Measurements from ENCODE around the gene LOXL1. TPM values are rescaled to one million over a fixed set of nuclear protein-coding genes. Genes with fewer than 3 reads are reported as not detected.

Gene LOXL1
- polyA plus RNA-seq, 1 of the 3 experiments (the other 2 are of a cell fraction), result 50.3 TPM

DNA sequence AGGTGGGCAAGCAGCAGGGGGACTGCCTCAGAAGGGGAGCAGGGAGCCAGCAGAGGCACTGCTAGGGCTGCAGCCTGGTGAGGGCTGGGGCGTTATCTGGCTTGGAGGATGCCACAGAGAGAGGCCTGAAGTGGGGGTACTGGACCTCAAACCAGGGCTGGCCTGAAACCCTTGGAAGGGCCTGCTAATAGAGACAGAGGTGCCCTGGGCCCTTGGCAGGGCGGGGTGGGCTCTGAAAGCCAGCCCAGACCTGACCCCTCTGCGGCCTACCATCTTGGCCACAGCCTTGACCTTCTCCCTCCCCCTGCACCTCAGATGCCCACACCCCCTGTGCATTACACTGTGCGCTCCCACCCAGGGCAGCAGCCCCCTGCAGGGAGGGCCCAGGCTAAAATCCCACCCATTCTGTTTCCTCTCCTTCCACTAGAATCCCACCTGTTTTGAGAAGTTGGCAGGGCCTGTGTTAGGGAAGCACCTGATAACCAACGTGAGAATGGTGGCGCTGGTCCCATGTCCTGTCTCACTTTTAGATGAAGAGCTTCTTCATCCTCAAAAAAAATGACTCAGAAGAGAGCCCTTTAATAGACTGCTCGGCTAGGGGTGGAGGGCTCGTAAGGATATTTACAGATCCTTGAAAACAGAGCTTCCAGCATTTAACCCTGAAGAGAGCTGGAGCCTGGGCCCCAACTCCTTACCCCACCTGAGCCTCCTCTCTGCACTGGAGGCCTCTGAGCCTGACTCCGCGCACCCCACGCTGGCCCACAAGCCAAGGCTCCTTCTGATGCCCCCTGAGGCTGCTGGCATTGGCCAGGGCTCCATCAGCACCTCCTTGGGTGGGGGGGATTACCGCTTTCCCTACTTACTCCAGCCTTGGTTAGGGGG lies 29.8 kb downstream of the LOXL1 start:
- Histone ChIP-seq H2AFZ (ENCODE audit: low read depth) (peak overlapping the region; percentile 17; the same call in 1 of the 2 replicates), H3K9ac (peak overlapping the region; percentile 43; the same call in 1 of the 2 replicates), H3K79me2 (ENCODE audit: insufficient read depth) (no peaks in the 10 kb centered on the region), H3K4me3 (ENCODE audit: low read depth in 2 of 2, low read length in 1 of 2) (no peak overlapping the region), H3K4me1 (ENCODE audit: control insufficient read depth in 1 of 2, insufficient read depth in 2 of 2, low read depth in 1 of 2, low read length in 1 of 2) (peaks cover 29 to 37% of the 10 kb centered on the region in 2 experiments), H3K36me3 (replicated peaks in 1 of 2; ENCODE audit: control insufficient read depth in 1 of 2, insufficient read depth in 2 of 2, low read length in 1 of 2) (no peaks in the 10 kb centered on the region), H3K27me3 (ENCODE audit: insufficient read depth) (no peaks in the 10 kb centered on the region), H3F3A (replicated peaks; ENCODE audit: insufficient read depth) (peaks cover 26% of the 10 kb centered on the region), H3K9me2 (no peaks in the 10 kb centered on the region), H4K20me1 (ENCODE audit: insufficient read depth) (no peaks in the 10 kb centered on the region), H3K4me2 (peak overlapping the region; percentile 50), H3K27ac (ENCODE audit: low read depth in 2 of 2, low read length in 1 of 2) (peak overlapping the region in 1 of 2 experiments; percentile 69; a peak in 2 of 4 replicates), H3K9me3 (no peaks in the 10 kb centered on the region)
- DNase-seq, result no peak
- POLR2A ChIA-PET, result no interaction called here
- CTCF ChIA-PET, result interaction anchor here (0.6 to 4.7 kb wide), 8 partner anchors 9 to 365 kb away, joined by 3 to 35 read pairs (median 5); no protein-coding TSS in a partner anchor
- TF ChIP-seq TCF12 (IDR thresholded peaks at IDR 0.05) (no peak), RXRA (IDR thresholded peaks at IDR 0.05; ENCODE audit: borderline replicate concordance, low read depth) (no peak), TEAD4 (IDR thresholded peaks at IDR 0.05; ENCODE audit: borderline replicate concordance, insufficient read depth) (no peak), YY1 (IDR thresholded peaks at IDR 0.05; ENCODE audit: low read depth) (no peak), GATA2 (CRISPR knock-in tag; IDR thresholded peaks at IDR 0.05) (no peak), CHD2 (IDR thresholded peaks at IDR 0.05; ENCODE audit: low read length, partially characterized antibody) (no peak), RAD21 (IDR thresholded peaks at IDR 0.05; ENCODE audit: low read length) (no peak), EP300 (IDR thresholded peaks at IDR 0.05; ENCODE audit: borderline replicate concordance in 1 of 2, low read depth in 1 of 2, low read length in 1 of 2) (no peak)
- TF ChIP-seq, protein P1, sequence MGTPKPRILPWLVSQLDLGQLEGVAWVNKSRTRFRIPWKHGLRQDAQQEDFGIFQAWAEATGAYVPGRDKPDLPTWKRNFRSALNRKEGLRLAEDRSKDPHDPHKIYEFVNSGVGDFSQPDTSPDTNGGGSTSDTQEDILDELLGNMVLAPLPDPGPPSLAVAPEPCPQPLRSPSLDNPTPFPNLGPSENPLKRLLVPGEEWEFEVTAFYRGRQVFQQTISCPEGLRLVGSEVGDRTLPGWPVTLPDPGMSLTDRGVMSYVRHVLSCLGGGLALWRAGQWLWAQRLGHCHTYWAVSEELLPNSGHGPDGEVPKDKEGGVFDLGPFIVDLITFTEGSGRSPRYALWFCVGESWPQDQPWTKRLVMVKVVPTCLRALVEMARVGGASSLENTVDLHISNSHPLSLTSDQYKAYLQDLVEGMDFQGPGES (IDR thresholded peaks at IDR 0.05; ENCODE audit: low read depth, low read length), result no peak
- TF ChIP-seq, protein P2, sequence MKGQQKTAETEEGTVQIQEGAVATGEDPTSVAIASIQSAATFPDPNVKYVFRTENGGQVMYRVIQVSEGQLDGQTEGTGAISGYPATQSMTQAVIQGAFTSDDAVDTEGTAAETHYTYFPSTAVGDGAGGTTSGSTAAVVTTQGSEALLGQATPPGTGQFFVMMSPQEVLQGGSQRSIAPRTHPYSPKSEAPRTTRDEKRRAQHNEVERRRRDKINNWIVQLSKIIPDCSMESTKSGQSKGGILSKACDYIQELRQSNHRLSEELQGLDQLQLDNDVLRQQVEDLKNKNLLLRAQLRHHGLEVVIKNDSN (IDR thresholded peaks at IDR 0.05; ENCODE audit: borderline replicate concordance, low read depth), result no peak
- 85% methylated on average over 8 of the region's 12 CpGs for WGBS (ENCODE audit: low lambda C conversion rate)

DNA sequence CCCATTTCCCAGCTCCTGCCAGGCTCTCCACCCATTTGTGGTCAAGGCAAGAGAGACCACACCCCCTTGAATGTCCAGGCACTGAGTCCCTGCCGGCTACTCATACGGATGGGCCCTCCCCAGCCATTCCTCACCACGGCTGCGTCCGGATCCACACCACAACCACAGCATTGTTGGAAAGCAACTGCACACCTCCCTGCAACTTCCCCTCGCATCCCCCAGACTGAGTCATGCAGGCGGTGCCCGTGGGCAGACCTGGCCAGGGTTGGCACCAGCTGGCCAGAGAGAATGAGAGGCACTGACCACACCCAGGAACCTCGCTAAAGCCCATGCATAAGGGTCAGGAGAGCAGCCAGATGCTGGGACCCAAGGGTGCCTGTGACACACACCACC lies 30.5 kb downstream of the LOXL1 start:
- H4K20me1 ChIP-seq (ENCODE audit: insufficient read depth), result no peaks in the 10 kb centered on the region
- peak overlapping the region; percentile 43; the same call in 1 of the 2 replicates for H3K9ac ChIP-seq
- CTCF ChIA-PET, result interaction anchor here (0.6 to 4.7 kb wide), 8 partner anchors 8 to 364 kb away, joined by 3 to 35 read pairs (median 6); no protein-coding TSS in a partner anchor
- H3K36me3 ChIP-seq (replicated peaks in 1 of 2; ENCODE audit: control insufficient read depth in 1 of 2, insufficient read depth in 2 of 2, low read length in 1 of 2), result no peaks in the 10 kb centered on the region
- H3K9me2 ChIP-seq, result no peaks in the 10 kb centered on the region
- H3K4me1 ChIP-seq (ENCODE audit: control insufficient read depth in 1 of 2, insufficient read depth in 2 of 2, low read depth in 1 of 2, low read length in 1 of 2), result peaks cover 22 to 31% of the 10 kb centered on the region in 2 experiments
- H3K4me3 ChIP-seq (ENCODE audit: low read depth in 2 of 2, low read length in 1 of 2), result no peak overlapping the region
- no peaks in the 10 kb centered on the region for H3K9me3 ChIP-seq
- no peaks in the 10 kb centered on the region for H3K79me2 ChIP-seq (ENCODE audit: insufficient read depth)
- peaks cover 23% of the 10 kb centered on the region for H3F3A ChIP-seq (replicated peaks; ENCODE audit: insufficient read depth)
- peak overlapping the region in 1 of 2 experiments; percentile 69; a peak in 2 of 4 replicates for H3K27ac ChIP-seq (ENCODE audit: low read depth in 2 of 2, low read length in 1 of 2)
- POLR2A ChIA-PET, result no interaction called here
- peak overlapping the region; percentile 17; the same call in 1 of the 2 replicates for H2AFZ ChIP-seq (ENCODE audit: low read depth)
- DNase-seq, result no peak
- H3K4me2 ChIP-seq, result peak overlapping the region; percentile 50; the same call in 1 of the 2 replicates
- 25% methylated on average over 4 of the region's 9 CpGs for WGBS (ENCODE audit: low lambda C conversion rate)
- H3K27me3 ChIP-seq (ENCODE audit: insufficient read depth), result no peaks in the 10 kb centered on the region
- TF ChIP-seq RCOR1 (IDR thresholded peaks at IDR 0.05; ENCODE audit: low read length) (no peak), TCF12 (IDR thresholded peaks at IDR 0.05) (peak; percentile 94), NRF1 (IDR thresholded peaks at IDR 0.05; ENCODE audit: low read depth, low read length) (no peak), SMC3 (IDR thresholded peaks at IDR 0.05; ENCODE audit: low read depth, low read length) (no peak), JUND (IDR thresholded peaks at IDR 0.05) (peak; percentile 90), FOXM1 (IDR thresholded peaks at IDR 0.05; ENCODE audit: low read depth) (no peak), NFIC (IDR thresholded peaks at IDR 0.05; ENCODE audit: borderline replicate concordance) (peak; percentile 96), POLR2AphosphoS5 (IDR thresholded peaks at IDR 0.05; ENCODE audit: low read depth, low read length) (peak; percentile 61; the same call in 1 of the 2 replicates), EZH2phosphoT487 (IDR thresholded peaks at IDR 0.05; ENCODE audit: borderline replicate concordance, low read depth) (no peak)
- TF ChIP-seq, protein P3, sequence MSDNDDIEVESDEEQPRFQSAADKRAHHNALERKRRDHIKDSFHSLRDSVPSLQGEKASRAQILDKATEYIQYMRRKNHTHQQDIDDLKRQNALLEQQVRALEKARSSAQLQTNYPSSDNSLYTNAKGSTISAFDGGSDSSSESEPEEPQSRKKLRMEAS (IDR thresholded peaks at IDR 0.05; ENCODE audit: low read depth), result peak; percentile 89
- TF ChIP-seq, protein P4, sequence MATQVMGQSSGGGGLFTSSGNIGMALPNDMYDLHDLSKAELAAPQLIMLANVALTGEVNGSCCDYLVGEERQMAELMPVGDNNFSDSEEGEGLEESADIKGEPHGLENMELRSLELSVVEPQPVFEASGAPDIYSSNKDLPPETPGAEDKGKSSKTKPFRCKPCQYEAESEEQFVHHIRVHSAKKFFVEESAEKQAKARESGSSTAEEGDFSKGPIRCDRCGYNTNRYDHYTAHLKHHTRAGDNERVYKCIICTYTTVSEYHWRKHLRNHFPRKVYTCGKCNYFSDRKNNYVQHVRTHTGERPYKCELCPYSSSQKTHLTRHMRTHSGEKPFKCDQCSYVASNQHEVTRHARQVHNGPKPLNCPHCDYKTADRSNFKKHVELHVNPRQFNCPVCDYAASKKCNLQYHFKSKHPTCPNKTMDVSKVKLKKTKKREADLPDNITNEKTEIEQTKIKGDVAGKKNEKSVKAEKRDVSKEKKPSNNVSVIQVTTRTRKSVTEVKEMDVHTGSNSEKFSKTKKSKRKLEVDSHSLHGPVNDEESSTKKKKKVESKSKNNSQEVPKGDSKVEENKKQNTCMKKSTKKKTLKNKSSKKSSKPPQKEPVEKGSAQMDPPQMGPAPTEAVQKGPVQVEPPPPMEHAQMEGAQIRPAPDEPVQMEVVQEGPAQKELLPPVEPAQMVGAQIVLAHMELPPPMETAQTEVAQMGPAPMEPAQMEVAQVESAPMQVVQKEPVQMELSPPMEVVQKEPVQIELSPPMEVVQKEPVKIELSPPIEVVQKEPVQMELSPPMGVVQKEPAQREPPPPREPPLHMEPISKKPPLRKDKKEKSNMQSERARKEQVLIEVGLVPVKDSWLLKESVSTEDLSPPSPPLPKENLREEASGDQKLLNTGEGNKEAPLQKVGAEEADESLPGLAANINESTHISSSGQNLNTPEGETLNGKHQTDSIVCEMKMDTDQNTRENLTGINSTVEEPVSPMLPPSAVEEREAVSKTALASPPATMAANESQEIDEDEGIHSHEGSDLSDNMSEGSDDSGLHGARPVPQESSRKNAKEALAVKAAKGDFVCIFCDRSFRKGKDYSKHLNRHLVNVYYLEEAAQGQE (IDR thresholded peaks at IDR 0.05; ENCODE audit: low read depth, low read length), result peak; percentile 67; the same call in 1 of the 2 replicates
